ENCODE data around the gene LIG3. TPM values are rescaled to one million over a fixed set of nuclear protein-coding genes. Genes with fewer than 3 reads are reported as not detected.
A peak's percentile ranks its signal among the peaks of the same experiment; 100 is the strongest.

The LIG3 gene
- total RNA-seq, 1 donor = 31.0 TPM

GRCh38 chr17:34990921-34991365 is 10.6 kb downstream of the LIG3 start:
- no peak overlapping the region for H3K4me3 ChIP-seq (ENCODE audit: low read depth, low read length)
- TF ChIP-seq, protein P1, sequence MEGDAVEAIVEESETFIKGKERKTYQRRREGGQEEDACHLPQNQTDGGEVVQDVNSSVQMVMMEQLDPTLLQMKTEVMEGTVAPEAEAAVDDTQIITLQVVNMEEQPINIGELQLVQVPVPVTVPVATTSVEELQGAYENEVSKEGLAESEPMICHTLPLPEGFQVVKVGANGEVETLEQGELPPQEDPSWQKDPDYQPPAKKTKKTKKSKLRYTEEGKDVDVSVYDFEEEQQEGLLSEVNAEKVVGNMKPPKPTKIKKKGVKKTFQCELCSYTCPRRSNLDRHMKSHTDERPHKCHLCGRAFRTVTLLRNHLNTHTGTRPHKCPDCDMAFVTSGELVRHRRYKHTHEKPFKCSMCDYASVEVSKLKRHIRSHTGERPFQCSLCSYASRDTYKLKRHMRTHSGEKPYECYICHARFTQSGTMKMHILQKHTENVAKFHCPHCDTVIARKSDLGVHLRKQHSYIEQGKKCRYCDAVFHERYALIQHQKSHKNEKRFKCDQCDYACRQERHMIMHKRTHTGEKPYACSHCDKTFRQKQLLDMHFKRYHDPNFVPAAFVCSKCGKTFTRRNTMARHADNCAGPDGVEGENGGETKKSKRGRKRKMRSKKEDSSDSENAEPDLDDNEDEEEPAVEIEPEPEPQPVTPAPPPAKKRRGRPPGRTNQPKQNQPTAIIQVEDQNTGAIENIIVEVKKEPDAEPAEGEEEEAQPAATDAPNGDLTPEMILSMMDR (IDR thresholded peaks at IDR 0.05; ENCODE audit: insufficient read depth, low read length) = no peak
- no peak for DNase-seq (ENCODE audit: low read depth)

- no peak overlapping the region for H3K4me3 ChIP-seq (ENCODE audit: low read depth, low read length)
- no peak for DNase-seq (ENCODE audit: low read depth)
- TF ChIP-seq, protein P1 (IDR thresholded peaks at IDR 0.05; ENCODE audit: insufficient read depth, low read length) = no peak
Observed at GRCh38 chr17:34991606-34992005, 11.3 kb downstream of the LIG3 start.

DNA sequence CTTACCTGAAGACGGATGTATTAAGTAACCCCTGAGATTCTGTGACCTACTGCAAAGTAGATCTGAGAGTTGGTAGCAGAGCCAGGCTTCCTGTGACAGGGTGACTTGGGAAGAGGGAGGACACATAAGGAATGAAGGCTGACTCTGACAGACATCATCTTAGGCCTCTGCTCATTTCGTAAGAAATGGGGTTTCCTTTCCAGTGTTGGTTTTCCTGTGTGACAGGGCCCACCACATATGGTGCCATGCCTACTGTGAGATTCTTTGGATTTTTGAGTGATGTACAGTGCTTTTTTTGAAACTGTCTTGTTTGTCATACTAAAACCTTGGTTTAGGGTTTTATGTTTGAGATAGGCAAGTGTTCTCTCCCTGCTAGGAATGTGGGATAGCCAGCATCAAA is 12.7 kb downstream of the LIG3 start:
- TF ChIP-seq, protein P1 (IDR thresholded peaks at IDR 0.05; ENCODE audit: insufficient read depth, low read length) = no peak
- no peak overlapping the region for H3K4me3 ChIP-seq (ENCODE audit: low read depth, low read length)
- no peak for DNase-seq (ENCODE audit: low read depth)

DNA sequence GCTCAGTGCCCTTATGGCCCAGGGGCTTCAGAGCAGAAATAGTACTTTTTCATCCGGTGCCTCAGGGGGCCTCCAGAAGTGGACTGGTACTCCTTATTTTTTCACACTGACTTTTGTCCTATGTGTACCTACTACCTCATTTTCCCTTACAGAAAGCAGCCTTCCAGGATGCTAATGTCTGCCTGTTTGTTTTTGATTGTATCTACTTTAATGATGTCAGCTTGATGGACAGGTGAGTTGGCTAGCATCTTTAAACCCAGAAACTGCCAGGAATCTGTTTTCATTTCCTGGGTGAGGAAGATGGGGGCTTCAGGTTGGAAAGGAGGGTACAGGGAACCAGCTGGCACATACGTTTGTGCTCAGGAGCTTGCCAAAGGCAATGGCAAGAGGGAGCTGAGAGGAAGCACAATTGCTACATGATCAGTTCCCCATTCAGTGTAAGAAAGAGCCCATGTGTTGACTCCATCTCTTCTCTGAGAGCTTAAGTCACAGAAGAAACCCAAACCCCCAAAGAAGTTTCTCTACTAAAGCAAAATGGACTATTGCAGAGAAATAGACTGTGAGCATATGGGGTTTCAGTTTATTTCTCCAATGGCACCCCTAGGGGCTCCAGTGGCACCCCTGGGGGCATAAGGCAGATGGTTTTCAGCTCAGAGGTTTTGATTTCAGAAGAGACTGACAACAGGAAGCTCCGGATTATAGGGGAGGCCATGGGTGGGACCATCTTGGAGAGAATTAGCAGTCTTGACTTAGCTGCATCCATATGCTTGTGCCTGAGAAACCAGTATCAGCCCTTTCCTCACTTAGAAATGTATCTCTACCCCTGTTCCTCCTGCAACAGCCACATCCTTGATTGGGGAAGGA is 16.3 kb downstream of the LIG3 start:
- TF ChIP-seq, protein P1 (IDR thresholded peaks at IDR 0.05; ENCODE audit: insufficient read depth, low read length) = no peak
- no peak overlapping the region for H3K4me3 ChIP-seq (ENCODE audit: low read depth, low read length)
- DNase-seq (ENCODE audit: low read depth) = no peak

DNA sequence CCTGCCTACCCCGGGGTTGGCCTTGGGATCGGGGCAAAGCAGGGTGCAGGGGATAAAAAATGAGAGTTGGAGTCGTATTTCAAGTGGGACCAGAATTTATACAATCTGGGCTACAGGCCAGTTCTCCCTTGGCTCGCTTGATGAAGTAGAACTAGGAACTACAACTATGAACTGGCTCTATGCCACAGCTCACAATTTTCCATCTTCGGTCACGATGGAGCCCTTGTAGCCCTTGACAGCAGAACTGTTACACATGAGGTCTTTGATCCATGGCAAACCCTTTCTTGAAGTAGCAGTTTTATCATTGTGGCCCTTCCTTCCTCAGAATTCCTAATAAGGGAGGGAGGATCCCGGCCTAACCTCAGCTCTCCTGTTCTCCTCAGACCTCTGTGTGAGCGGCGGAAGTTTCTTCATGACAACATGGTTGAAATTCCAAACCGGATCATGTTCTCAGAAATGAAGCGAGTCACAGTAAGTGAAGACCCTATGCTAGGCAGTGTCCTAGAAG is 17.1 kb downstream of the LIG3 start:
- peak; percentile 91 for DNase-seq (ENCODE audit: low read depth)

GRCh38 chr17:34998205-34998604 is 17.9 kb downstream of the LIG3 start:
- DNase-seq (ENCODE audit: low read depth) = peak; percentile 66
- no peak overlapping the region for H3K4me3 ChIP-seq (ENCODE audit: low read depth, low read length)
- TF ChIP-seq, protein P1 (IDR thresholded peaks at IDR 0.05; ENCODE audit: insufficient read depth, low read length) = peak; percentile 90

More for the DNA sequence above, 17.1 kb downstream of the LIG3 start:
- H3K4me3 ChIP-seq (ENCODE audit: low read depth, low read length) = no peak overlapping the region
- TF ChIP-seq, protein P1 (IDR thresholded peaks at IDR 0.05; ENCODE audit: insufficient read depth, low read length) = no peak

Measured in fibroblast of the aortic adventitia (primary cell).